Muscle of leg (tissue), 11 donors: Measurements from ENCODE around the gene SLC3A2. TPM values are rescaled to one million over a fixed set of nuclear protein-coding genes. Genes with fewer than 3 reads are reported as not detected.

ENCODE experiments used
- DNase-seq: peaks from one replicate; pipeline ENCODE4 v3.0.0; 2013
- H3K27ac ChIP-seq: one replicate; pipeline ENCODE4 v1.5.1; 2013; ENCODE audit warnings: mild to moderate bottlenecking, low read length, control low read depth
- H3K27me3 ChIP-seq: one replicate; pipeline ENCODE4 v1.6.1; 2013; ENCODE audit warnings: low read length; ENCODE audit not compliant: control insufficient read depth, insufficient read depth
- H3K36me3 ChIP-seq: one replicate; pipeline ENCODE4 v1.6.1; 2013; ENCODE audit warnings: low read length; ENCODE audit not compliant: control insufficient read depth, insufficient read depth
- H3K4me1 ChIP-seq: one replicate; pipeline ENCODE4 v1.6.1; 2013; ENCODE audit warnings: low read length; ENCODE audit not compliant: control insufficient read depth, insufficient read depth
- H3K4me3 ChIP-seq: one replicate; pipeline ENCODE4 v1.5.1; 2013; ENCODE audit warnings: low read length, control low read depth
- H3K9me3 ChIP-seq: replicated peaks from 2 replicates; pipeline ENCODE4 v1.6.1; 2013; ENCODE audit warnings: low read depth, low read length; ENCODE audit not compliant: control insufficient read depth
- WGBS: methylation state at CpG from one replicate; pipeline ENCODE4 v1.1.5; 2013; ENCODE audit warnings: missing lambda C conversion rate; ENCODE audit not compliant: insufficient coverage; 5-methylcytosine and 5-hydroxymethylcytosine counted together
- polyA plus RNA-seq, 8 donors: library from polyadenylated mRNA; unstranded; fragments of 120-200 nt; gene quantifications; one replicate each; pipeline versions ENCODE4 v1.2.1 to v1.2.3, GENCODE V29; 2013; ENCODE audit warnings: inconsistent platforms in 1 of 8, low replicate concordance in 1 of 8; ENCODE audit not compliant: insufficient read length in 8 of 8, insufficient read depth in 1 of 8
- total RNA-seq: library from RNA; stranded (reverse); fragments of 120-200 nt; gene quantifications from one replicate; pipeline ENCODE4 v1.2.4, GENCODE V29; 2013

The SLC3A2 gene
- total and polyA plus RNA-seq, 9 donors, result 38.1 to 55.4 (median 43.0) TPM

DNA sequence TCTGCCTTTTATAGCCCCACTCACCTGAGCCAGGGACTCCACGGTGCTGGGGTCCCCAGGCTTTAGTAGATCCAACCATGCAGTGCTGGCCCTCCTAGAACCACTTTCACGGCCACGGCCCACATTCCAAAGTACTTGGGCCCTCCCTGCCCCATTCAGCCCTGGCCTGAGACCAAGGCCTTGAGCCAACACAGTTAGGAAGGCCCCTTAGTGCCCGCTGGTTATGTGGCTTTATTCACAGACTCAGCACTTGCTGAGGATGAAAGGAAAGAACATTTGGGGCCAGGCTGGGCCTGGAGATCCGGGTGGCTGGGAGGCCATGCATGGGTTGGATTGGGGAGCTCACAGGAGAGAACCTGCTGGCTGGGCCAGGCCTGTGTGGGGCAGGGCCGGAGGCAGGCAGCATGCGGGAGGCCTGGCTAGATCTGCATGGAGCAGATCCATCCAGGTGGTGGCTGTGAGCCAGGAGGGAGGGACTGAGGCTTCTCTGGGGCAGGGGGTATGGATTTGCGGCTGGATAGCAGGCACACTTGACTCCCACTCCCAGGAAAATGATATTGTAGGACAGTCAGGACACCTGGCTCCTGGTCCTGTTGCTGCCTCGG, 27.9 kb downstream of the SLC3A2 start:
- Histone ChIP-seq H3K27ac (no peak overlapping the region), H3K9me3 (no peaks in the 10 kb centered on the region), H3K27me3 (peaks cover 8% of the 10 kb centered on the region), H3K36me3 (no peaks in the 10 kb centered on the region), H3K4me3 (no peak overlapping the region), H3K4me1 (peaks cover 15% of the 10 kb centered on the region)
- 46% methylated on average over 9 of the region's 9 CpGs for WGBS
- no peak for DNase-seq

DNA sequence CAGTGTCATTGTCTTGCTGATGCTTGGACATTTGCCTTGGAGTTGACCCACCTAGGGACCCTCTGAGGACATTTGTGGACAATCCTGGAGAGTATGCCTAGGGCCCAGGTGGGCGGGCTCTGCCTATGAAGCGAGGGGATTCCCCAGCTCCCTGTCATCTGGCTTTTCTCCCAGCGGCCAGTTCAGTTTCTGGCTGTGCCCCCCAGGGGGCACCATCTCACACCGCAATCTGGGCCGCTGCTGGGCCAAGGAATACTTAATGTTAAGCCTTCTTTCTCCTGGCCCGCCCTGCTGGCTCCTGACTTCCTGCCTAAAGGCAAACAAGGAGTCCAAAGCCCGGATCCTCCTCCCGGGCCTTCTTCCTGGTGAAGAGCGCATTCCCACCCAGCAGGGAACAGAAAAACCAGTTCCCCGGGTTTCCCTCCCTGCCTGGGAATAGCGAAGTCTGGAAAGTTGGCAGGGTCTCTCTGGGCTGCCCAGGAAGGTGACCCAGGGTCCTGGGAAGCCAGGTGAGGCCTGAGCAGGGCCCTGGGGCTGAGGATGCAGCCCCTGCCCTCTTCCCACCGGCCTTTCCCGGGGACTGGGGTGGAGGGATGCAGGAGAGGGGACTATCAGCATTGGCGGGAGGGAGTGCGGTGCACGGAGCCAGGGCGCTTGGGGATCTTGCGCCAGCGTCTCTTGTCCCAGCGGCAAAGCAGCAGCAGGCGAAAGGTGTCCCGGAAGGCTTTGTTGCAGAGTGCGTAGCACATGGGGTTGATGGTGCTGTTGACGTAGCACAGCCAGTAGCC, 28.6 kb downstream of the SLC3A2 start:
- DNase-seq, result peak; percentile 82
- Histone ChIP-seq H3K27ac (no peak overlapping the region), H3K4me1 (peaks cover 15% of the 10 kb centered on the region), H3K4me3 (no peak overlapping the region), H3K9me3 (no peaks in the 10 kb centered on the region), H3K36me3 (no peaks in the 10 kb centered on the region), H3K27me3 (peaks cover 8% of the 10 kb centered on the region)
- WGBS, result 37% methylated on average over 18 of the region's 24 CpGs

DNA sequence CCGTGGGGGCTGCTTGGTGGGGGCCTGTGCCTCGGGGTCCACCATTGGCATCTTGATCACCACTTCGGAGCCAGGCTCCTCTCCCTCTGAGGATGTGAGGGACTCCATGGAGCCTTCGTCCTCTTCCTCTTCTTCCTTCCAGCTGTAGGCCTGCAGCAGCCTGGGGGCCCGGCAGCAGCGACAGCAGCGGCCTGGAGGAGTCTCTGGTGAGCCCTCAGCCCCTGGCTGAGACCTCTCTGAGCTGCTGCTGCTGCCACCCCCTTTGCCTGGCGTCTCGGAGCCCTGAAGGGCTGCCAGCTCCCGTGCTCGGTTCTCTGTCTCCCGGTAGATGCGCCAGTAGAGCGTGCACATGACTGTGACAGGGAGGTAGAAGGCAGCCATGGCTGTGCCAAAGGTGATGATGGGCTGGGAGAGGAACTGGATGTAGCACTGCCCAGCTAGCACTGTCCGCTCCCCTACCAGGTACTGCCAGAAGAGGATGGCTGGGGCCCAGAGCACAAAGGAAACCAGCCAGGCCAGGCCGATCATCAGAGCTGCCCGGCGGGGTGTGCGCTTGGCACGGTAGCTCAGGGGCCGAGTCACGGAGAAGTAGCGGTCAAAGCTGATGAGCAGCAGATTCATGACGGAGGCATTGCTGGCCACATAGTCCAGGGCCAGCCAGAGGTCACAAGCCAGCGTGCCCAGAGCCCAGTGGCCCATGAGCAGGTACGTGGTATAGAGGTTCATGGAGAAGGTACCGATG, 29.6 kb downstream of the SLC3A2 start:
- Histone ChIP-seq H3K27ac (no peak overlapping the region), H3K4me1 (peaks cover 15% of the 10 kb centered on the region), H3K36me3 (no peaks in the 10 kb centered on the region)

DNA sequence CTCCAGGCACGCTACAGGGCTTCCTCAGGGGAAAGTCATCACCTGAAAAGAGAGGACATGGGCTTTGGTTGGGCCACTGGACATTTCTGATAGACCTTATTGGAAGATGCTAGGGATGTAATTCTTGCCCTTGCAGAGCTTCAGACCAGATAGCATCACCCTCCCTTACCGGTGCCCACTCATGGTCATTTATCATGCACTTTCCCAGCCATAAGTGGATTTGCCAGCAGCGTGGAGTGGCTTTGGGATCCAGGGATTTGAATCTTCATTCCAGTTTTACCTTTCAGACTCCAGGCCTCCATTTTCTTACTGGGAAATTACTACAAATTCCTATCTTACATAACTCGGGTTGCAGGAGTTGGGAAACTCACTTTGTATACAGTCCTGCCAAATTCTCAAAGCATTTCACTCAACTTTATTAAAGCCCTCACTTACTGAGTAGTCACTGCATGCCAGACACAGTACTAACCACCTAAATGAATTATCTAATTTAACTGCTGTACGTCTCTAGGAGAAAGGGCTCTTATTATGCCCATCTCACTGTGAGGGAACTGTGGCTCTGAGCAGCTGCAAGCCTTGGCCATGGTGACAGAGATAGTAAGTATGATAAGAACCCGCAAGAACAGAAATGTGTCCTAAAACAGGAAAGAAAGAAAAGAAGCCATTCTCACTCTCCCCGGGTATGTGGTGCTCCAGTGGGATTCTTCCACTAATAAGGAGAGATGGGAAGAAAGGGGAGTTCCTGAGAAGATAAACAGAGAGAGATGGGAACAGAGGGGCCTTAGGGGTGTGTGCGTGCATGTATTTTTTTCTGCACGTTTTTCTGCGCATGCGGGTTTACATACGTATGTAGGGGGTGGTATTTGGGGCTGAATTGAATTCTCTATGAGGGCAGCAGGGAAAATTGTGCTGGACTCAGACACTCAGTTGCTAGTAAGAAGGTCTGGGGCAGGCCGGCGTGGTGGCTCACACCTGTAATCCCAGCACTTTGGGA, 30.7 kb downstream of the SLC3A2 start:
- DNase-seq, result no peak
- peaks cover 5% of the 10 kb centered on the region for H3K27me3 ChIP-seq
- 74% methylated on average over 9 of the region's 14 CpGs for WGBS
- peaks cover 13% of the 10 kb centered on the region for H3K4me1 ChIP-seq
- no peaks in the 10 kb centered on the region for H3K36me3 ChIP-seq
- no peaks in the 10 kb centered on the region for H3K9me3 ChIP-seq
- no peak overlapping the region for H3K4me3 ChIP-seq
- H3K27ac ChIP-seq, result no peak overlapping the region

More for the DNA sequence above, 29.6 kb downstream of the SLC3A2 start:
- H3K4me3 ChIP-seq, result no peak overlapping the region
- peaks cover 8% of the 10 kb centered on the region for H3K27me3 ChIP-seq
- 90% methylated on average over 26 of the region's 27 CpGs for WGBS
- H3K9me3 ChIP-seq, result no peaks in the 10 kb centered on the region
- DNase-seq, result no peak

DNA sequence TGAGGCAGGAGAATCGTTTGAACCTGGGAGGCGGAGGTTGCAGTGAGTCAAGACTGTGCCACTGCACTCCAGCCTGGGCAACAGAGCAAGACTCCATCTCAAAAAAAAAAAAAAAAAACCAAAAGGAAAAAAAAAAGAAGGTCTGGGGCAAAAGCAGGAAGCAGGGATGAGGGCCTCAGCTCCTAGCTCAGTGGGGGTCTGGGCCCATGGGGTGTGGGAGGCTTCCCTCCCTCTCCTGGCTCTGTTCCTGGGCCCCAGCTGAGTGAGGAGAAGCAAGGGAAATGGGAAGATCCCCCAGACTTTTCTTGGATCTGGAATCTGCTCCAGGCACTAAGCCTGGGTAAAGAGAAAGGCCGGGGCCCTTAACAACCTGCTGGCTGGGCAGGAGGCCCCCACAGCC, 31.6 kb downstream of the SLC3A2 start:
- WGBS, result 50% methylated on average over 1 of the region's 3 CpGs
- Histone ChIP-seq H3K27me3 (peaks cover 3% of the 10 kb centered on the region), H3K9me3 (no peaks in the 10 kb centered on the region), H3K27ac (no peak overlapping the region), H3K4me3 (no peak overlapping the region), H3K4me1 (peaks cover 13% of the 10 kb centered on the region), H3K36me3 (no peaks in the 10 kb centered on the region)
- no peak for DNase-seq

DNA sequence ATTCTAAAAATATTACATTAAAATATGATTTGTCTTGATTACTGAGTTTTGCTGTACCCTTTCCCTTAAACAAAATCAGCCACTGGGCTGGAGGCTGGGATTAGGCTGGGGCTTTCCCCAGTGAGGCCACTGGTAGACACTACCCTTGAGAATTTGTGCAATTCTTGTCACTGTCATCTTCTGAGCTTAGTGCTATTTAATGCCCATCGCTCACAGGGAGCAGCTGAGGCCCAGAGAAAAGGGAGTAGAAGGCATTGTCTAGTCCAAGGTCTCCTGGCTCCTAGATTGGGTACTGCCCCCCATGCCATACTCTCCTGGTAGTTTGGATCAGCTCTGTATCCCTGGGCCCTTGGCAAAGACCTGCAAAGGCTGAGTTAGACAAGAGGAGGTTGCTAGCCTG, 33.7 kb downstream of the SLC3A2 start:
- peaks cover 7% of the 10 kb centered on the region for H3K27me3 ChIP-seq
- peaks cover 2% of the 10 kb centered on the region for H3K4me1 ChIP-seq
- no peaks in the 10 kb centered on the region for H3K9me3 ChIP-seq
- H3K36me3 ChIP-seq, result no peaks in the 10 kb centered on the region
- no peak overlapping the region for H3K4me3 ChIP-seq
- no peak for DNase-seq
- no peak overlapping the region for H3K27ac ChIP-seq
- WGBS, result no CpG with 5 or more reads among the region's 1 CpG

DNA sequence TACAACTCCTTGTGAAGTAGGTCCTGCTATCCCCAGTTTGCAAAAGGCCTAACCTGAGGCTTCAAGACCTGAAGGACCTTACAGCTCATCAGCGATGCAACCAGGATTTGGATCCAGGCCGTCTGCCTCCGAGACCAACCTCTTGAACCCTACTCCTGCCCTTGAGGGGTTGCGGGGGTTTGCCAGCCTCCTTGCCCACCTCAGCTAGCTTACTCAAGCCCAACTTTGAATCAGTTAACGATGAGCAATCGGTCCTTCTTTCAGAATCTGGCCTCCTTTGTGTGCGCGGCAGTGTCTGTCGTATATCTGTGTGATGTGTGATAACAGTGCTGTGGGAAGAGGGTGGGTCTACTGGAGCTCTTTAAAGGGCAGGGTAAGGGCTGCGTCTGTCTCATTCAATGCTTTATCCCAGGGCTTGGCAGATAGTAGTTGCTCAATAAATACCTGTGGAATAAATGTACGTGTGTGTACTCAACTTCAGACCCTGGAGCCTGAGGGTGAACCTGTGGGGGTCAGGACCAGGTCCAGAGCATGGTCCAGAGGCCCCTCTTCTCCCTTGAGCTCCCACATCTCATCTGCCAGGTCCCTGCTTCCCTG, 37.3 kb downstream of the SLC3A2 start:
- H3K9me3 ChIP-seq, result no peaks in the 10 kb centered on the region
- 70% methylated on average over 8 of the region's 11 CpGs for WGBS
- DNase-seq, result no peak
- peaks cover 8% of the 10 kb centered on the region for H3K4me1 ChIP-seq
- peaks cover 39% of the 10 kb centered on the region for H3K27me3 ChIP-seq
- no peak overlapping the region for H3K4me3 ChIP-seq
- no peak overlapping the region for H3K27ac ChIP-seq
- no peaks in the 10 kb centered on the region for H3K36me3 ChIP-seq

DNA sequence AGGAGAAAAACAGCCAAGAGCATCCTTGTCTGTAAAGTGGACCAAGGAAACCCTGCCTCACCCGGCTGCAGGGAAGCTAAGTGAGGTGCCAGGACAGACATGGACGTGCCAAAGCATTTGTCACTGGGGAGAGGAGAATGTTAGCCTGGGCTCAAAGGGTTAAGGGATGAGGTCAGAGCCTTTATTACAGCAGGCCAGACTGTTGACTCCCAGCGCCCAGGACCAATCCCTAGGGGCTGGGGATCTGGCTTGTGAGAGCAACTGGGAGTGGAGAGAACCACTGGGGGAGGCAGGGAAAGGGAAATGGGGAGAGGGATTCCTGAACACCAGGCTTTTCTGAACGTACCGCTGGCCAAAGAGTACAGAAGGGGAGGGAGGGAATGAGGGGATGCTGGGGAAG, 37.8 kb downstream of the SLC3A2 start:
- 9% methylated on average over 5 of the region's 5 CpGs for WGBS
- H3K9me3 ChIP-seq, result no peaks in the 10 kb centered on the region
- H3K27me3 ChIP-seq, result peaks cover 44% of the 10 kb centered on the region
- H3K4me3 ChIP-seq, result no peak overlapping the region
- peaks cover 13% of the 10 kb centered on the region for H3K4me1 ChIP-seq
- no peak overlapping the region for H3K27ac ChIP-seq
- no peaks in the 10 kb centered on the region for H3K36me3 ChIP-seq
- no peak for DNase-seq

DNA sequence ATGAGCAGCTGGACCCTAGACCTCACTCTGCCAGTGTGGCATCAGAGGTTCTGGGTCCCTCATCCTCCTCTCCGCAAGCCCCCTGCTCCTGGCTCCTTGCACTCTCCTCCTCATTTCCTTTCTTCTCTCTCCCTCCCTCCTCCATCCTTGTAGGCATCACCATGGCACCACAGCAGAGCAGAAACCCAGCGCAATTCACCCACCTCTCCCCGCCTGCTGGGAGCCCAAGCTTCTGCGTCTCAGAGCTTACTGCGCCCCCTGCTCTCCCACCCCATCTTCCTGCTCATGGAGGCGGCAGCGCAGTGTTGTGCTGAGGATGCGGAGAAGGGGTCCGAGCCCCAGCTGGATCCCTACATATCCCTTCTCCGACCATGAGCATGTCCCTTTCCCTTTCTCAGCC, 38.8 kb downstream of the SLC3A2 start:
- Histone ChIP-seq H3K27me3 (peaks cover 54% of the 10 kb centered on the region), H3K36me3 (no peaks in the 10 kb centered on the region), H3K4me1 (peaks cover 20% of the 10 kb centered on the region), H3K9me3 (no peaks in the 10 kb centered on the region), H3K27ac (no peak overlapping the region), H3K4me3 (no peak overlapping the region)
- DNase-seq, result no peak
- 90% methylated on average over 9 of the region's 10 CpGs for WGBS
